LNCaP clone FGC (cell line): ENCODE results near the gene MYO5A.

ENCODE experiments used
- DNase-seq: peaks from one replicate; pipeline ENCODE4 v3.0.0-alpha.2; 2011; ENCODE audit warnings: low read depth
- H3K4me3 ChIP-seq: 2 replicates; pipeline ENCODE4 v1.5.1; 2011; ENCODE audit warnings: mild to moderate bottlenecking, low read depth, low read length, control low read depth
- CTCF ChIP-seq: IDR thresholded peaks from 2 replicates; pipeline ENCODE4 v1.5.1; 2012; ENCODE audit warnings: mild to moderate bottlenecking; ENCODE audit not compliant: control insufficient read depth, insufficient read depth; ENCODE audit errors: extremely low read depth

MYO5A gene

GRCh38 chr15:52523647-52524046 is 5.0 kb downstream of the MYO5A start:
- TF ChIP-seq CTCF, result no peak
- no peak overlapping the region for H3K4me3 ChIP-seq

GRCh38 chr15:52523192-52523591 is 5.5 kb downstream of the MYO5A start:
- no peak for DNase-seq
- TF ChIP-seq CTCF, result no peak
- H3K4me3 ChIP-seq, result no peak overlapping the region

More at GRCh38 chr15:52523647-52524046, 5.0 kb downstream of the MYO5A start:
- DNase-seq, result no peak

- H3K4me3 ChIP-seq, result no peak overlapping the region
- TF ChIP-seq CTCF, result no peak
- no peak for DNase-seq
Observed at GRCh38 chr15:52521682-52522081, 7.0 kb downstream of the MYO5A start.

GRCh38 chr15:52520421-52520820 is 8.3 kb downstream of the MYO5A start:
- DNase-seq, result no peak
- TF ChIP-seq CTCF, result no peak
- H3K4me3 ChIP-seq, result no peak overlapping the region

- no peak for TF ChIP-seq CTCF
- no peak overlapping the region for H3K4me3 ChIP-seq
- DNase-seq, result no peak
Observed at GRCh38 chr15:52518487-52519371, 10.0 kb downstream of the MYO5A start.

- H3K4me3 ChIP-seq, result no peak overlapping the region
- TF ChIP-seq CTCF, result no peak
- DNase-seq, result no peak
Observed at GRCh38 chr15:52517014-52517413, 11.7 kb downstream of the MYO5A start.

GRCh38 chr15:52515343-52515742 is 13.3 kb downstream of the MYO5A start:
- TF ChIP-seq CTCF, result no peak
- no peak for DNase-seq
- H3K4me3 ChIP-seq, result no peak overlapping the region
